ENCODE data around the gene AVPR1B.
A peak's percentile ranks its signal among the peaks of the same experiment; 100 is the strongest.

The AVPR1B gene, protein sequence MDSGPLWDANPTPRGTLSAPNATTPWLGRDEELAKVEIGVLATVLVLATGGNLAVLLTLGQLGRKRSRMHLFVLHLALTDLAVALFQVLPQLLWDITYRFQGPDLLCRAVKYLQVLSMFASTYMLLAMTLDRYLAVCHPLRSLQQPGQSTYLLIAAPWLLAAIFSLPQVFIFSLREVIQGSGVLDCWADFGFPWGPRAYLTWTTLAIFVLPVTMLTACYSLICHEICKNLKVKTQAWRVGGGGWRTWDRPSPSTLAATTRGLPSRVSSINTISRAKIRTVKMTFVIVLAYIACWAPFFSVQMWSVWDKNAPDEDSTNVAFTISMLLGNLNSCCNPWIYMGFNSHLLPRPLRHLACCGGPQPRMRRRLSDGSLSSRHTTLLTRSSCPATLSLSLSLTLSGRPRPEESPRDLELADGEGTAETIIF

GRCh38 chr1:206117151-206117948 lies at the start of gene AVPR1B:
AVPR1B (minus strand) TSS chr1:206117388; CDS start chr1:206116890, 498 bp downstream.
- Histone ChIP-seq H3K27ac (ENCODE audit: low read depth, low read length) (no peak within 1 kb of the TSS), H3K4me1 (ENCODE audit: control insufficient read depth, insufficient read depth, low read length) (no peaks in the 10 kb centered on the region; the same call in 1 of the 2 replicates), H3K4me3 (ENCODE audit: low read depth, low read length) (peak within 1 kb of the TSS; percentile 80), H3K36me3 (ENCODE audit: control insufficient read depth, insufficient read depth, low read length) (no peaks in the 10 kb centered on the region), H3K9ac (ENCODE audit: low read length) (peak within 1 kb of the TSS; percentile 48), H3K27me3 (ENCODE audit: control insufficient read depth, insufficient read depth, low read length) (peaks cover 52% of the 10 kb centered on the region), H3K9me3 (ENCODE audit: control insufficient read depth, insufficient read depth, low read depth, low read length) (peaks cover 5% of the 10 kb centered on the region; the same call in 1 of the 2 replicates)

- no peak overlapping the region for H3K9ac ChIP-seq (ENCODE audit: low read length)
- H3K4me3 ChIP-seq (ENCODE audit: low read depth, low read length) = no peak overlapping the region
- H3K9me3 ChIP-seq (ENCODE audit: control insufficient read depth, insufficient read depth, low read depth, low read length) = no peaks in the 10 kb centered on the region
- no peaks in the 10 kb centered on the region for H3K36me3 ChIP-seq (ENCODE audit: control insufficient read depth, insufficient read depth, low read length)
- H3K27me3 ChIP-seq (ENCODE audit: control insufficient read depth, insufficient read depth, low read length) = no peaks in the 10 kb centered on the region
- H3K4me1 ChIP-seq (ENCODE audit: control insufficient read depth, insufficient read depth, low read length) = 0 out of 2 replicates have a peak, but pooled peaks cover 4% of the 10 kb centered on the region
- H3K27ac ChIP-seq (ENCODE audit: low read depth, low read length) = no peak overlapping the region
Observed at GRCh38 chr1:206145771-206146290, 28.6 kb upstream of the AVPR1B start.

DNA sequence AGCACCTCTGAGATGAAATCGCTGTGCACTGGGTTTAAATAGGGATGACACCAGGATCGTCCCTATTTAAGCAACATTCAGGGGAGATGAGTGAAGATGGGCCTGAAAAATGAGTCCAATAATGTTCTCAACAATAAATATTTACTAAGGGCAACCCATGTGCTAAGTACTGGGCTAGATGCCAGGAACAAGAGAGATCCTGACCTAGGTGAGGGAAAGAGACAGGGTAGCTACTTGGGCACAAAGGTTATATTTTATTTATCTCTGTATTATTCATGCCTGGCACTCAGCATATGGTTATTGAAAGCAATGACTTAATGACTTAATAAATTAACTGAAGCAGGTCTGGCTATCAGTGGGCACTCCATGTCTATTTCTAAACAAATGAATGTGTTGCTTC lies 27.4 kb upstream of the AVPR1B start:
- no peak overlapping the region for H3K27ac ChIP-seq (ENCODE audit: low read depth, low read length)
- no peaks in the 10 kb centered on the region for H3K36me3 ChIP-seq (ENCODE audit: control insufficient read depth, insufficient read depth, low read length)
- H3K9ac ChIP-seq (ENCODE audit: low read length) = no peak overlapping the region
- no peaks in the 10 kb centered on the region for H3K27me3 ChIP-seq (ENCODE audit: control insufficient read depth, insufficient read depth, low read length)
- no peak overlapping the region for H3K4me3 ChIP-seq (ENCODE audit: low read depth, low read length)
- H3K4me1 ChIP-seq (ENCODE audit: control insufficient read depth, insufficient read depth, low read length) = 0 out of 2 replicates have a peak, but pooled peaks cover 4% of the 10 kb centered on the region
- peaks cover 5% of the 10 kb centered on the region; the same call in 1 of the 2 replicates for H3K9me3 ChIP-seq (ENCODE audit: control insufficient read depth, insufficient read depth, low read depth, low read length)

GRCh38 chr1:206143537-206144172 lies 26.5 kb upstream of the AVPR1B start:
- H3K4me3 ChIP-seq (ENCODE audit: low read depth, low read length) = no peak overlapping the region
- H3K4me1 ChIP-seq (ENCODE audit: control insufficient read depth, insufficient read depth, low read length) = 0 out of 2 replicates have a peak, but pooled peaks cover 4% of the 10 kb centered on the region
- H3K9me3 ChIP-seq (ENCODE audit: control insufficient read depth, insufficient read depth, low read depth, low read length) = peaks cover 5% of the 10 kb centered on the region; the same call in 1 of the 2 replicates
- H3K27ac ChIP-seq (ENCODE audit: low read depth, low read length) = no peak overlapping the region
- H3K27me3 ChIP-seq (ENCODE audit: control insufficient read depth, insufficient read depth, low read length) = no peaks in the 10 kb centered on the region
- H3K36me3 ChIP-seq (ENCODE audit: control insufficient read depth, insufficient read depth, low read length) = no peaks in the 10 kb centered on the region
- H3K9ac ChIP-seq (ENCODE audit: low read length) = no peak overlapping the region

DNA sequence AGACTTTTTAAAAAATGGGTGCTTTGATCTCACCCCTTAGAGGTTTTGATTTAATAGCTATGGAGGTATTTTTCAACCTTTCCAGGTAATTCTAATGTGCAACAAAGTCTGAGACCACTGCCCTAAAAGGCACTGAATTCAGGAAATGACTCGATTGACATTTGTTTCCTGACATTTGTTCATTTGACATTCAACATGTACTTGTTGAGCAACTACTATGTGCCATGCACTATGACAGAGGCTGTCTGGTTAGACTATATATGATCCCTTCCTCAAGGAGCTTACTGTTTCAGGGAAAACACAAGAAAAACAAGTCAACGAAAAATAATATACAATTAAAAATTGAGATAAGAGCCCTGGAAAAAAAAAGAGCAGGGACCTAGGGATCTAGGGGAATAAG lies 25.6 kb upstream of the AVPR1B start:
- Histone ChIP-seq H3K27ac (ENCODE audit: low read depth, low read length) (no peak overlapping the region), H3K9me3 (ENCODE audit: control insufficient read depth, insufficient read depth, low read depth, low read length) (peaks cover 5% of the 10 kb centered on the region; the same call in 1 of the 2 replicates), H3K36me3 (ENCODE audit: control insufficient read depth, insufficient read depth, low read length) (no peaks in the 10 kb centered on the region), H3K4me1 (ENCODE audit: control insufficient read depth, insufficient read depth, low read length) (0 out of 2 replicates have a peak, but pooled peaks cover 4% of the 10 kb centered on the region), H3K4me3 (ENCODE audit: low read depth, low read length) (no peak overlapping the region), H3K9ac (ENCODE audit: low read length) (no peak overlapping the region), H3K27me3 (ENCODE audit: control insufficient read depth, insufficient read depth, low read length) (no peaks in the 10 kb centered on the region)

GRCh38 chr1:206142011-206142410 lies 24.8 kb upstream of the AVPR1B start:
- Histone ChIP-seq H3K27me3 (ENCODE audit: control insufficient read depth, insufficient read depth, low read length) (no peaks in the 10 kb centered on the region), H3K4me1 (ENCODE audit: control insufficient read depth, insufficient read depth, low read length) (0 out of 2 replicates have a peak, but pooled peaks cover 4% of the 10 kb centered on the region), H3K9me3 (ENCODE audit: control insufficient read depth, insufficient read depth, low read depth, low read length) (peaks cover 5% of the 10 kb centered on the region; the same call in 1 of the 2 replicates), H3K9ac (ENCODE audit: low read length) (no peak overlapping the region), H3K27ac (ENCODE audit: low read depth, low read length) (no peak overlapping the region), H3K36me3 (ENCODE audit: control insufficient read depth, insufficient read depth, low read length) (no peaks in the 10 kb centered on the region), H3K4me3 (ENCODE audit: low read depth, low read length) (no peak overlapping the region)

- Histone ChIP-seq H3K9ac (ENCODE audit: low read length) (no peak overlapping the region), H3K9me3 (ENCODE audit: control insufficient read depth, insufficient read depth, low read depth, low read length) (peaks cover 5% of the 10 kb centered on the region; the same call in 1 of the 2 replicates), H3K27me3 (ENCODE audit: control insufficient read depth, insufficient read depth, low read length) (no peaks in the 10 kb centered on the region), H3K4me3 (ENCODE audit: low read depth, low read length) (no peak overlapping the region), H3K27ac (ENCODE audit: low read depth, low read length) (no peak overlapping the region), H3K36me3 (ENCODE audit: control insufficient read depth, insufficient read depth, low read length) (no peaks in the 10 kb centered on the region), H3K4me1 (ENCODE audit: control insufficient read depth, insufficient read depth, low read length) (no peaks in the 10 kb centered on the region)
Observed at GRCh38 chr1:206136241-206136640, 19.1 kb upstream of the AVPR1B start.

DNA sequence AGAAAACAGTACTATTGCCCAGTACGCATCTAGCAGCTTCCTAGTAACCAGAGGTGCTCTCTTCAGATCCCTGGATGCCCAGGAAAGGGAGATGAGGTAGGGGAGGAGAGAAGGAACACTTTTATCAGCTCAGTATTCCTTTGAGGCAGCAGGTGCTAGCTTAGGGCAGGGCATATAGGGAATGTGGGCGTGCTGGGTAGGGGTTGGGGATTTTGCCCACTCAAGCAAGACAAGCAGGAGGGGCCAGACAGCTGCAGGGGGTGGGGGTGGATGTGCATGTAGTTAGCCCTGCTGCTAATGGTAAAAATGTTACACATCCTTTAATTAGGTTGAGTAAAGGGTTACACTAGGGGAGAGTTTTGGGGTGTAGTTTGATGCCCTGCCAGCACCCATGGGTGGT lies 18.1 kb upstream of the AVPR1B start:
- Histone ChIP-seq H3K9ac (ENCODE audit: low read length) (no peak overlapping the region), H3K9me3 (ENCODE audit: control insufficient read depth, insufficient read depth, low read depth, low read length) (0 out of 2 replicates have a peak, but pooled peaks cover under 1% of the 10 kb centered on the region), H3K27ac (ENCODE audit: low read depth, low read length) (no peak overlapping the region), H3K36me3 (ENCODE audit: control insufficient read depth, insufficient read depth, low read length) (no peaks in the 10 kb centered on the region), H3K4me3 (ENCODE audit: low read depth, low read length) (no peak overlapping the region), H3K4me1 (ENCODE audit: control insufficient read depth, insufficient read depth, low read length) (no peaks in the 10 kb centered on the region), H3K27me3 (ENCODE audit: control insufficient read depth, insufficient read depth, low read length) (no peaks in the 10 kb centered on the region)

DNA sequence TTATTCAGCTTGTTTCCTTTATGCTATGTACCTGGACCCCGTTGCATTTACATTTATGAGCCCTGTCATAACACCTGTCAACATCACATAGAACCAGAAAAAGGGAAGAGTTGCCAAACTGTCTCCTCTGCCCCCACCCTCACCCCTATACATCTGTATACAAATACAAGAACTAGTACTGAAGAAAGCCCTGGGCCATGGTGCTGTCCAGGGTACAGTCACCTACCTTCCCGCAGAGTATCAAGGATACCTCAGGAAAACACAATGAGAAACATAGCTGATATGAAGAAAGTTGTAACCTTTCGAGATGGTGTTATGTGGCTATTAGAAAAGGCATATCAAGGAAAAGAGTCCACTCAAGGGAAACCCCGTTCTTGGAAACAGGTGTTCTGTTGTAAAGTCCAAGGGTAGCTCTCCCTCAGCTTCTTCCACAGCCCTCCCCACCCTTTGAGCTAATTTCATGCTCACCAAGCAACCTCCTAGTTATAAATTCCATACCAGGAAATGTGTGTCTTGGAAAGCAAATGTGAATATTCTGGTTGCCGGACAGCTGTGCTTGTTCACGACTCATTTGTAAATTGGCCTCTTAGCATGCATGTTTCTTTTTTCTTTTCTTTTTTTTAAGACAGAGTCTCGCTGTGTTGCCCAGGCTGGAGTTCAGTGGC lies 16.7 kb upstream of the AVPR1B start:
- Histone ChIP-seq H3K4me3 (ENCODE audit: low read depth, low read length) (no peak overlapping the region), H3K36me3 (ENCODE audit: control insufficient read depth, insufficient read depth, low read length) (no peaks in the 10 kb centered on the region), H3K27me3 (ENCODE audit: control insufficient read depth, insufficient read depth, low read length) (no peaks in the 10 kb centered on the region), H3K9ac (ENCODE audit: low read length) (no peak overlapping the region), H3K4me1 (ENCODE audit: control insufficient read depth, insufficient read depth, low read length) (no peaks in the 10 kb centered on the region), H3K27ac (ENCODE audit: low read depth, low read length) (no peak overlapping the region), H3K9me3 (ENCODE audit: control insufficient read depth, insufficient read depth, low read depth, low read length) (no peaks in the 10 kb centered on the region)

GRCh38 chr1:206131037-206131436 lies 13.8 kb upstream of the AVPR1B start:
- Histone ChIP-seq H3K27me3 (ENCODE audit: control insufficient read depth, insufficient read depth, low read length) (0 out of 2 replicates have a peak, but pooled peaks cover 3% of the 10 kb centered on the region), H3K9ac (ENCODE audit: low read length) (no peak overlapping the region), H3K9me3 (ENCODE audit: control insufficient read depth, insufficient read depth, low read depth, low read length) (no peaks in the 10 kb centered on the region), H3K4me3 (ENCODE audit: low read depth, low read length) (no peak overlapping the region), H3K36me3 (ENCODE audit: control insufficient read depth, insufficient read depth, low read length) (no peaks in the 10 kb centered on the region), H3K27ac (ENCODE audit: low read depth, low read length) (no peak overlapping the region), H3K4me1 (ENCODE audit: control insufficient read depth, insufficient read depth, low read length) (no peaks in the 10 kb centered on the region)
